ENCODE results near the gene SETD7. TPM values are rescaled to one million over a fixed set of nuclear protein-coding genes. Genes with fewer than 3 reads are reported as not detected.

The SETD7 gene
- total RNA-seq, 2 donors from 2014 or later: 74.7 to 101 TPM

GRCh38 chr4:139574641-139575040 lies 18.6 kb upstream of the SETD7 start:
- ATAC-seq (ENCODE audit: insufficient number of reproducible peaks, low FRiP score, low read depth) (no peak), DNase-seq (ENCODE audit: low spot score) (no peak)
- Histone ChIP-seq H3K4me1 (ENCODE audit: control insufficient read depth in 1 of 2, low read depth in 2 of 2) (no peaks in the 10 kb centered on the region), H3K27me3 (replicated peaks; ENCODE audit: insufficient read depth) (no peaks in the 10 kb centered on the region), H3K36me3 (no peaks in the 10 kb centered on the region), H3K9me3 (no peaks in the 10 kb centered on the region), H3K27ac (no peak overlapping the region), H3K4me3 (no peak overlapping the region)
- TF ChIP-seq CTCF (IDR thresholded peaks at IDR 0.05): no peak

- no peaks in the 10 kb centered on the region for H3K9me3 ChIP-seq
- no peak overlapping the region for H3K27ac ChIP-seq
- H3K27me3 ChIP-seq (replicated peaks; ENCODE audit: insufficient read depth): no peaks in the 10 kb centered on the region
- ATAC-seq (ENCODE audit: insufficient number of reproducible peaks, low FRiP score, low read depth) (no peak), DNase-seq (ENCODE audit: low spot score) (no peak)
- no peaks in the 10 kb centered on the region for H3K36me3 ChIP-seq
- TF ChIP-seq CTCF (IDR thresholded peaks at IDR 0.05): no peak
- H3K4me3 ChIP-seq: no peak overlapping the region
- no peaks in the 10 kb centered on the region for H3K4me1 ChIP-seq (ENCODE audit: control insufficient read depth in 1 of 2, low read depth in 2 of 2)
Observed at GRCh38 chr4:139568206-139568955, 12.4 kb upstream of the SETD7 start.

GRCh38 chr4:139567159-139567870 lies 11.3 kb upstream of the SETD7 start:
- no peaks in the 10 kb centered on the region for H3K36me3 ChIP-seq
- no peak for ATAC-seq (ENCODE audit: insufficient number of reproducible peaks, low FRiP score, low read depth)
- no peaks in the 10 kb centered on the region for H3K27me3 ChIP-seq (replicated peaks; ENCODE audit: insufficient read depth)
- no peak for TF ChIP-seq CTCF (IDR thresholded peaks at IDR 0.05)
- DNase-seq (ENCODE audit: low spot score): no peak
- no peaks in the 10 kb centered on the region for H3K4me1 ChIP-seq (ENCODE audit: control insufficient read depth in 1 of 2, low read depth in 2 of 2)
- H3K4me3 ChIP-seq: no peak overlapping the region
- H3K27ac ChIP-seq: no peak overlapping the region
- H3K9me3 ChIP-seq: no peaks in the 10 kb centered on the region

- Histone ChIP-seq H3K27ac (no peak overlapping the region), H3K4me3 (no peak overlapping the region), H3K36me3 (no peaks in the 10 kb centered on the region), H3K4me1 (ENCODE audit: control insufficient read depth in 1 of 2, low read depth in 2 of 2) (peaks cover 0 to under 1% of the 10 kb centered on the region in 2 donors), H3K27me3 (replicated peaks; ENCODE audit: insufficient read depth) (no peaks in the 10 kb centered on the region), H3K9me3 (no peaks in the 10 kb centered on the region)
- TF ChIP-seq CTCF (IDR thresholded peaks at IDR 0.05): no peak
- no peak for DNase-seq (ENCODE audit: low spot score)
- no peak for ATAC-seq (ENCODE audit: insufficient number of reproducible peaks, low FRiP score, low read depth)
Observed at GRCh38 chr4:139564502-139564901, 8.5 kb upstream of the SETD7 start.

- no peaks in the 10 kb centered on the region for H3K27me3 ChIP-seq (replicated peaks; ENCODE audit: insufficient read depth)
- no peaks in the 10 kb centered on the region for H3K36me3 ChIP-seq
- no peak overlapping the region for H3K4me3 ChIP-seq
- H3K4me1 ChIP-seq (ENCODE audit: control insufficient read depth in 1 of 2, low read depth in 2 of 2): peaks cover 0 to 10% of the 10 kb centered on the region in 2 donors
- no peak for DNase-seq (ENCODE audit: low spot score)
- H3K9me3 ChIP-seq: no peaks in the 10 kb centered on the region
- no peak for ATAC-seq (ENCODE audit: insufficient number of reproducible peaks, low FRiP score, low read depth)
- no peak overlapping the region for H3K27ac ChIP-seq
- no peak for TF ChIP-seq CTCF (IDR thresholded peaks at IDR 0.05)
Observed at GRCh38 chr4:139563515-139563914, 7.5 kb upstream of the SETD7 start.

Measured in thoracic aorta (tissue), 2 donors.